ENCODE data around the gene TUBB4A. TPM values are rescaled to one million over a fixed set of nuclear protein-coding genes. Genes with fewer than 3 reads are reported as not detected.

Gene TUBB4A
- total and polyA plus RNA-seq, 9 of the 15 experiments (the other 6 are each of a cell fraction or from before 2014, with no cell fraction given) = 0.14 to 7.0 (median 0.75) TPM

- TF ChIP-seq ARID4B (CRISPR knock-in tag; IDR thresholded peaks at IDR 0.05) (peak; percentile 68), E2F6 (IDR thresholded peaks at IDR 0.05; ENCODE audit: borderline replicate concordance in 1 of 2, extremely low read depth in 1 of 2, insufficient read depth in 1 of 2, insufficient read length in 1 of 2, low read depth in 1 of 2, low read length in 1 of 2, poor library complexity in 1 of 2, severe bottlenecking in 1 of 2) (peak; percentile 4 to 15), ZNF212 (CRISPR knock-in tag; IDR thresholded peaks at IDR 0.05) (no peak), ZKSCAN3 (CRISPR knock-in tag; IDR thresholded peaks at IDR 0.05) (no peak), SMAD4 (CRISPR knock-in tag; conservative IDR thresholded peaks at IDR 0.05) (no peak), NR2C1 (IDR thresholded peaks at IDR 0.05) (no peak), NR2C1 (tag; IDR thresholded peaks at IDR 0.05) (no peak), ARID2 (IDR thresholded peaks at IDR 0.05) (no peak), TBP (optimal IDR thresholded peaks at IDR 0.05; ENCODE audit: low read depth, low read length) (peak; percentile 37), FOSL1 (tag; conservative IDR thresholded peaks at IDR 0.05) (peak; percentile 49; the same call in 1 of the 2 replicates), BHLHE40 (IDR thresholded peaks at IDR 0.05; ENCODE audit: low read length) (peak; percentile 72), POLR2AphosphoS2 (IDR thresholded peaks at IDR 0.05; ENCODE audit: low read length) (no peak), TFE3 (CRISPR knock-in tag; IDR thresholded peaks at IDR 0.05) (no peak), MBD2 (IDR thresholded peaks at IDR 0.05; ENCODE audit: borderline replicate concordance, low read depth) (no peak), C11orf30 (IDR thresholded peaks at IDR 0.05; ENCODE audit: low read depth) (no peak), DDX20 (tag; IDR thresholded peaks at IDR 0.05; ENCODE audit: low read depth) (no peak), ZNF398 (CRISPR knock-in tag; IDR thresholded peaks at IDR 0.05) (no peak), PHF21A (IDR thresholded peaks at IDR 0.05; ENCODE audit: borderline replicate concordance, low read depth) (0 out of 2 replicates have a peak, but pooled peaks have one; percentile 53)
Measured at GRCh38 chr19:6460099-6460884, 41.8 kb downstream of the TUBB4A start (continued).
